HPDE6-E6E7 (cell line): Measurements from ENCODE around the gene RPL5.
"Not testable (repeated sequence)": the region's sequence is repeated elsewhere in the genome, so short reads cannot be mapped to it uniquely, and the experiment has no call there.

Experiments
- DNase-seq: peaks from one replicate; pipeline ENCODE4 v3.0.0; 2011; ENCODE audit warnings: missing footprints; ENCODE audit errors: extremely low spot score

Gene RPL5

DNA sequence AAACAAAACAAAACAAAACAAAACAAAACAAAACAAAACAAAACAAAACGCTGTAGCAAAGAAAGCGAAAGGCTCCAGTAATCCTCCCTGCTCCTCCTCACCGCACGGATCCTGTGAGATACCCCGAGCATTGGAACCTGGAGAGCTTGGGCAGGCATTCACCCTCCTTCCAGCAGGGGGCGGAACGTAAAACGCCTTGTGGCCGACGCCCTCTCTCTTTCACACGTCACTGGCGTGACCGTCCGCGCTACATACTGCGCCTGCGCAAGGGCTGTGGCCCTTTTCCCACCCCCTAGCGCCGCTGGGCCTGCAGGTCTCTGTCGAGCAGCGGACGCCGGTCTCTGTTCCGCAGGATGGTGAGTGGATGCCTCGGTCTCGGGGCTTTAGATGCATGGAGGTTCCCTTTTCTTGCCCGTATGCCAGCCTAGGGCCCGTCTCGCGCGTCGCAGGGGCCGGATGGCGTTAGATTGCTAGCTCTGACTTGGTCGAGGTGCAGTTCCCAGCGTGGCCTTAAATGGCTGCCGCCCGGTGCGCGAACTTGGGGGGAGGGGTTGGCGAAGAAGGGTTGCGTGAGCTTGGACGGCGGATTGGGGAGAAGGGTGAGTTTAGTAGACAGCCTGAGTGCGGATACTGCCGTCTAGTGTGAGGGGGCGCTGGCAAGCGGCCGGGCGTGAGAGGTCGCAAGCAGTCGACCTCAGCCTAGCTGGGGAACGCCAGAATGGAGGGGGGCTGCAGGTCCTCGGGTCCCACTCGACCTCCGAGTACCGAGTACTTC lies at the start of gene RPL5:
TSS of gene RPL5 (plus strand) at position 279 of the 775 bp plus-strand sequence. CDS start at position 354, 75 bp downstream.
- DNase-seq, result peak; percentile 98

DNA sequence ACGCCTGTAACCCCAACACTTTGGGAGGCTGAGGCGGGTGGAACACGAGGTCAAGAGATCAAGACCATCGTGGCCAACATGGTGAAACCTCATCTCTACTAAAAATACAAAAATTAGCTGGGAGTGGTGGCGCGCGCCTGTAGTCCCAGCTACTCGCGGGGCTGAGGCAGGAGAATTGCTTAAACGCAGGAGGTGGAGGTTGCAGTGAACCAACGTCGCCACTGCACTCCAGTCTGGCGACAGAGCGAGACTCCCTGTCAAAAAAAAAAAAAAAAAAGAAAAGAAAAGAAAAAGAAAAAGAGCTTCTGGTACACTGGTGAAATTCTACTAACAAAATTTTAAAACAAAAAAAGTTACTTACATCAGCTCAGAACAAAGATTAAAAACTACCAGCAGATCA lies 48.3 kb upstream of the RPL5 start:
- DNase-seq, result not testable (repeated sequence)

GRCh38 chr1:92784021-92784638 lies 47.7 kb upstream of the RPL5 start:
- peak; percentile 47 for DNase-seq

DNA sequence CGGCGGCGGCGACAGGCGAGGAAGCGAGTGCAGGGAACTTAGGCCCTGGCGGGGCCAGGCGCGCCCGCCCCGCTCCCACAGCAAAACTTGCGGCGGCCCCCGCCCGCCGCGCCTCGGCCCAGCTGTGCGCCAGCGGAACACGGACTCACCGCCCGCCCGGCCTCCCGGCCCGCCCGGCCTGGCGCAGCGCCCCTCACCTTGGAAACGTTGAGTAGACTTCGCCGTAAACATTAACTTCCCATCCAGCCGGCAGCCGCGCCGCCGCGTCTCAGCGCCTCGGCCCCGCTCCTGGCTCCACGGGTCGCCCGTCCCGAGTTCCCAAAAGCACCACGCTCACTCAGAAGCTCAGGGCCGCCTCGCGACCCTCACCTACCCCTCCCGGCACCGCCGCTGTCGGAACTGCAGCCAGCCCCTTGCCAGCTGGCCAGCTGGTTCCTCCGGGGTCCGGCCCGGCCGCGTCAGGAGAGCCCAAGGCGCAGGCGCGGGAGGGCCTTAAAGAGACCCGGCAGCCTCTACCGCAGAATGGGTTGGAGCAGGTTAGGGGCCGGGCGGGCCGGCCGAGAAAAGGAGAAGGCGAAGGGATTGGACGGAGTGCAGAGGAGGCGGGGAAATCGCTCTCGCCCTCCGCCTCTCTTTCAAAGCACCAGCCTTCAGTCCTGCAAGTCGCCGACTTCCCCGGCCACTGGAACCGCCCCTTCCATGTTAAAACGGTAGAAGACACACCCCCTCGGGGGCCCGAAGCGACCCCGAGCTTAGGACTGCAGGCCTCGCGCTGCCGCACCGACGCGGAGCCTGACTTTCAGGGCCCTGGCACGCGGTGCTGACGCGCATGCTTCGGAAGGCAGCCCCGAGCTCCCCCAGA lies 47.0 kb upstream of the RPL5 start, which contains the start of gene EVI5:
TSS of gene EVI5 (minus strand) at position 470 of the 862 bp plus-strand sequence. CDS start 48,562 bp downstream, outside the sequence.
- DNase-seq, result peak; percentile 90

DNA sequence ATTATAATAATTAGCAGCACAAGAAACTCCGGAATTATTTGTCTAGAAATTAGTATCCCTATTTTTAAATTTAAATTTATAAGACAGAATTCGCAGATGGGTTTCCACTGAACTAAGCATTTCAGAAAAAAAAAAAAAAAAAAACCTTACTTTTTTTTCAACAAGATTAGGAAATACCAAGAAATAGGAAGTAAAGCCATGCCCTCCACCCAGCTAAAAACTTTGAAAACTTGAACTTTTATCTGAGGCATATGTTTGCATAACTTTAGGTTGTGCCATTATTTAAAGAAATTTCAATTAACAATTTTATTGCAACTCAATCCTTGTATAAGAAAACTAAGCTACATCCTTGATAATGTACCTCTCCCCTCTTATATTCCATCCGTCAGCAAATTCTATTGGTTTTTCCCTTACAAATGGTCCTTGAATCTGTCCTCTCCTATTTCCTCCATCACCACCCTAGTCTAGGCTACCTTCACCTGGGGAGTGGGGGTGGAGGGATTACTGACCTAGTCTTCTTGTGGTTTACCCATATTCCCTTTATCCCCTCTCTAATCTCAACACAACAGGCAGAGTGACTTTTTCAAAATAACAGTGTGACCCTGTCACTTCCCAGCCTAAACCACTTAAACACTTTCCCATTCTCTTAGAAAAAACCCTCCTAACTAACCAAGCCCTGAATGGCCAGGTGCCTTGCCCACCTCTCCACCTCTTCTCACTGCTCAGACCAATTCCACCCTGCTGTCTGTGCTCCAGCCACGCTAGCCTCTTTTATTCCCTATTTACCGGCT lies 45.5 kb upstream of the RPL5 start:
- DNase-seq, result no peak

DNA sequence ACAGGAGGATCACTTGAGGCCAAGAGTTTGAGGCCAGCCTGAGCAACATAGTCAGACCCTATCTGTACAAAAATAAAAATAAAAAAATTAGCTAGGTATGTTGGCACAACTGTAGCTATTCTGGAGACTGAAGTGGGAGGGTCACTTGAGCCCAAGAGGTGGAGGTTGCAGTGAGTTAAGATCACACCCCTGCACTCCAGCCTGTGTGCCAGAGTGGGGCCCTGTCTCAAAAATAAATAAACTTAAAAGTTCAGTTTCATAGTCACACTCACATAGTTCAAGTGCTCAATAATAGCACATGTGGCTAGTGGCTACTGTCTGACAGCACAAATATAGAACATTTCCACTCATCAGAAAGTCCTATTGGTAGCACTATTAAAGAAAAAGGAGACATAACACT lies 41.8 kb upstream of the RPL5 start:
- no peak for DNase-seq

- DNase-seq, result no peak
These were observed 41.0 kb upstream of the RPL5 start for GRCh38 chr1:92790867-92791266.

DNA sequence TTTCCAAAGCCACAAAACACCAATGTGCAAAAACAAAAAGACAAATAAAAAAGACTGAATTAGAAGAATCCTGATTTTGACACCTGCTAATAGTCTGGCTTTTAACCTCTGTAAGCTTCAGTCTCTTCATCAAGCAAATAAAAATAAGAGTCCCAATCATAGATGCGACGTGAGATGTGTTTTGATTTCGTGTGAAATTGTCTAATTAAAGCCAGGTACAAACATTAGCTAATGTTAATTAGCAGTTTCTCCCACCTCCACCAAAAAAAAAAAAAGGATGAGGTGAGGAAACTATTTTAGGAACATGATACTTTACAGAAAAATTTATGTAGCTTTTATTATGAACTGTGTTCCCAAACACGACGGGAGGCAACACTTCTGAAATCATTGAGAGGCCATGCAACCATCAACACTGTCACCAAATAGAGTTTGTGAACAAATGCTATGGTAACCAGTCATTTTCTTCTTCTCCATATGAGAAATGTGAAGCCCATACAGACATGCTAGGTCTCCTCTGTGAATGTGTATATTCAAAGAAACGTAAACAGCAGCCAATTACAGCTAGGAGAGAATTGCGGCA lies 40.3 kb upstream of the RPL5 start:
- DNase-seq, result no peak

- DNase-seq, result no peak
These were observed 39.5 kb upstream of the RPL5 start for GRCh38 chr1:92792340-92792782.

GRCh38 chr1:92795166-92795565 lies 36.7 kb upstream of the RPL5 start:
- DNase-seq, result no peak

DNA sequence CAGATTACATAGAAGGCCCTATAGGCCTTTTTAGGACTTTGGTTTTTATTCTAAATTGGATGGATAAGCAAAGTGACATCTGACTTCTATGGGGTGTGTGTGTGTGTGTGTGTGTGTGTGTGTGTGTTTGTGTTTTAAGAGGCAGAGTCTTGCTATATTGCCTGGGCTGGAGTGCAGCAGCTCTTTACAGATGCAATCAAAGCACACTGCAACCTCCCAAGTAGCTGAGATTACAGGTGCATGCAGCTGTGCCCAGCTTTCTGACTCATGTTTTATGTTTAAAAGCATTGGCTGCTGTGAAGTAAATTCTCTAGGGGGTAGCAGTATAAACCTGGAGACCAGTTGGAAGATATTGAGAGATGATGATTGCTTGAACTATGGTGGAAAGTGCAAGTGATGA lies 34.5 kb upstream of the RPL5 start:
- no peak for DNase-seq

DNA sequence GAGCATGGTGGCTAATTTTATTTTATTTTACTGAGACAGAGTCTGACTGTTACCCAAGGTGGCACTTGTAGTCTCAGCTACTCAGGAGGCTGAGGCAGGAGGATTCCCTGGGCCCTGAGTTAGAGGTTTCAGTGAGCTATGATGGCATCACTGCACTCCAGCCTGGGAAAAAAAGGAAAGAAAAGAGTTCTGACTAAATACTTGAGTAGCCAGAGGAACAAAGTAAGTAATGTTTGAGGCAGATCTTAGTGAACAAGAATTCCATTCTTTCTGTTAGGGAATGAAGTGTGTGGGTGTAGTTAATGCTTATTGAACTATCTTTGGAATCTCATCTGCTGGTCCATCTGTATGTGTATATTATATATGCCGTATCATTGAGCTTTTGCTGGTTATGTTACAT lies 33.9 kb upstream of the RPL5 start:
- no peak for DNase-seq

GRCh38 chr1:92803140-92803887 lies 28.5 kb upstream of the RPL5 start:
- no peak for DNase-seq

- peak; percentile 76 for DNase-seq
These were observed 27.1 kb upstream of the RPL5 start for GRCh38 chr1:92804721-92805201.

- no peak for DNase-seq
These were observed 26.6 kb upstream of the RPL5 start for GRCh38 chr1:92805216-92805615.

DNA sequence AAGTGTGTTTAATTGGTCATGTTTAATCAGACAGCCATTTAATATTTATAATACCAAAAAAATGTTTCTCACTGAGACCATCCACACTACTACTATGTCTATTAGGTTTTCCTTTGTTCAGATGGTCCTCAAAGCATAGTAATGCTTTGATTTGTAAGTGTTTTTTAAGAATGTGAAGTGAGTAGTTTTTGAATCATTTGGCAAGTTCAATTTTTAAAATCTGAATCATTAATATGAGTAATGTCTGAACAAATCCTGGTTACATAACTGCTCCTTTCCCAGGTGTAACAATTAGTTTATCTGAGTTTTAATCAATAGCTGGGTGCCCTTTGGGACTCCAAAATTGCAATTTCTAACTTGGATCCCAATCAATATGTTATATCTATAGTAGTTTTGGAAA lies 23.5 kb upstream of the RPL5 start:
- no peak for DNase-seq

DNA sequence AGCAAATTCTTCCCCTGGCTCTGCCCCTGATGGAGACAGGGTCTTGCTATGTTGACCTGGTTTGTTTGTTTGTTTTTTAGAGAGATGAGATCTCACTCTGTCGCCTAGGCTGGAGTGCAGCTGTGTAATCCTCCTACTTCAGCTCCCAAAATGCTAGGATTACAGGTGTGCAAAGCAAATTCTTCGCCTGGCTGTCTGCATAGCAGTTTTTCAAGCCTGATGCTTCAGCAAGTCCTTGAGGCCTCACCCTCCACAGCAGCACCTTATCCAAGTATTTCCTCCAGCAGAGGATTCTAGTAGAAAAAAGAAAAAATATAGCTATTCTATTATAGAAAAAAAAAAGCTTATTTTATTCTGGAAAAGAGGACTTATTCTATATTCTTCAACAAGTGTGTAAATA lies 15.1 kb upstream of the RPL5 start:
- no peak for DNase-seq

DNA sequence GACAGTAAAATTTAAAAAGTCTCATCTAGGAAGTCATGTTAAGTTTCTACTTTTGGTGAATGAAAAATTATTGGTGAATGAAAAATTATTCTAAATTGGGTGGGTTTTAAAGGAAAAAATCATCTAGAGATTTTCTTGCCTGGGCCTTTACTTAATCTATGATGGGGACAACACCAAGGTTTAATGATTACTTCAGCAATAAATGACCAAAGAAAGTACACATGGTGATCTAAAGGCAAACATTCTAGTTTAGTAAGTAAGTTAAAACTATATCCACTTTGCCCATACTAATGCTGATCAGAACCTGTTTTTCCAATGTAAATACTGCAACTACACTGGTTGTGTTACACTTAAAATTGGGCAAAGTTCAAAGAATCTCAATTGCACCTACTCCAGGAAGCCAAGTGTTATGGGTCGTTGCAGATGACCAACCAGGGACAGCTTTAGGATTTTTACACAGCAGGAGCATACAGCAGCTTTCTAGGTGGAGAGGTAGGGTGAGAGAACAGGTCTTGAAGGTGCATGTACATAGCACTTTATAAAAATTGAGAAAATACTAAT lies 14.6 kb upstream of the RPL5 start:
- DNase-seq, result no peak

- no peak for DNase-seq
These were observed 13.7 kb upstream of the RPL5 start for GRCh38 chr1:92817986-92818764.
